Fibroblast of lung (primary cell): Measurements from ENCODE around the gene MSH3.

Experiments used
- EZH2 ChIP-seq: IDR thresholded peaks from 2 replicates; pipeline ENCODE4 v1.5.1; 2012; ENCODE audit warnings: low read length, control low read depth, mild to moderate bottlenecking; ENCODE audit errors: missing control alignments
- TF ChIP-seq, protein P1 (sequence below), 2 donors: IDR thresholded peaks in 1 of 2; conservative IDR thresholded peaks in 1 of 2; 1 replicate in 1 of 2; 2 replicates in 1 of 2; pipeline ENCODE4 v1.5.1; 2011 to 2012; ENCODE audit warnings: low read length in 2 of 2, control low read depth in 1 of 2, inconsistent platforms in 1 of 2, low read depth in 1 of 2, mild to moderate bottlenecking in 1 of 2

DNA sequence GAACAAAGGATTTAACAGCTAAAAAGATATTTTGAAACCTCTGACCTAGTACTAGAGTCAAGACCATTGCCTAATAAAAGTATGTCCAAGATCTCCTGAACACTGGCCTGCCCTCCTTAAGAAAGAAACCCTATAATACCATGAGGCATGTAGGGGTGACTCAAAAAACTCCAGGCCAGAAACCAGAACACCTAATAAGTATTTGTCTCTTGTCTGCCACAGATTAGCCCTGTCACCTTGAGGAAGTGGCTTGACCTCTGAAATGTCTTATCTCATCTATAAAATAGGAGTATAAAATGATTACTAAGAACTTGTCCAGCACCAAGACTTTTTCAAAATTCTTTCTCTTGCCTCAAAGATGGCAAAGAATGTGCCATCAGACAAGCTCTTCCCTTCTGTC lies 180.3 kb downstream of the MSH3 start:
- TF ChIP-seq, protein P1, sequence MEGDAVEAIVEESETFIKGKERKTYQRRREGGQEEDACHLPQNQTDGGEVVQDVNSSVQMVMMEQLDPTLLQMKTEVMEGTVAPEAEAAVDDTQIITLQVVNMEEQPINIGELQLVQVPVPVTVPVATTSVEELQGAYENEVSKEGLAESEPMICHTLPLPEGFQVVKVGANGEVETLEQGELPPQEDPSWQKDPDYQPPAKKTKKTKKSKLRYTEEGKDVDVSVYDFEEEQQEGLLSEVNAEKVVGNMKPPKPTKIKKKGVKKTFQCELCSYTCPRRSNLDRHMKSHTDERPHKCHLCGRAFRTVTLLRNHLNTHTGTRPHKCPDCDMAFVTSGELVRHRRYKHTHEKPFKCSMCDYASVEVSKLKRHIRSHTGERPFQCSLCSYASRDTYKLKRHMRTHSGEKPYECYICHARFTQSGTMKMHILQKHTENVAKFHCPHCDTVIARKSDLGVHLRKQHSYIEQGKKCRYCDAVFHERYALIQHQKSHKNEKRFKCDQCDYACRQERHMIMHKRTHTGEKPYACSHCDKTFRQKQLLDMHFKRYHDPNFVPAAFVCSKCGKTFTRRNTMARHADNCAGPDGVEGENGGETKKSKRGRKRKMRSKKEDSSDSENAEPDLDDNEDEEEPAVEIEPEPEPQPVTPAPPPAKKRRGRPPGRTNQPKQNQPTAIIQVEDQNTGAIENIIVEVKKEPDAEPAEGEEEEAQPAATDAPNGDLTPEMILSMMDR (conservative IDR thresholded peaks at IDR 0.05 in 1 of 2, IDR thresholded peaks at IDR 0.05 in 1 of 2; ENCODE audit: low read depth in 1 of 2, low read length in 2 of 2): no peak
- no peak for TF ChIP-seq EZH2
